ENCODE measurements around the gene DEDD2. TPM values are rescaled to one million over a fixed set of nuclear protein-coding genes. Genes with fewer than 3 reads are reported as not detected.

DEDD2 gene
- total RNA-seq, result 19.1 and 19.3 TPM in 2 replicates

GRCh38 chr19:42217520-42218437, at the start of gene DEDD2:
TSS of gene DEDD2 (minus strand) at chr19:42217677. CDS start at chr19:42217007, 670 bp downstream.

GRCh38 chr19:42254850-42255765, 37.6 kb upstream of the DEDD2 start, which contains the start of gene ERF:
TSS of gene ERF (minus strand) at chr19:42255128. CDS start at chr19:42254999, 129 bp downstream.

GRCh38 chr19:42242512-42243409, 25.3 kb upstream of the DEDD2 start, which contains the start of gene GSK3A:
TSS of gene GSK3A (minus strand) at chr19:42242602. CDS start at chr19:42242465, 137 bp downstream.

GRCh38 chr19:42219812-42220750, 2.6 kb upstream of the DEDD2 start, which contains the start of gene ZNF526:
TSS of gene ZNF526 (plus strand) at chr19:42220312. CDS start at chr19:42224404, 4,092 bp downstream.

Other genes starting within 250 kb of the DEDD2 start
- 0.05 TPM in 1 of 2 replicates, not detected in the other for gene ATP1A3, start 223.4 kb downstream of the DEDD2 start, total RNA-seq
- not detected in 2 replicates for gene GRIK5, start 147.5 kb downstream of the DEDD2 start, total RNA-seq
- gene ZNF574, start 141.5 kb downstream of the DEDD2 start, total RNA-seq, result 14.9 and 15.5 TPM in 2 replicates
- gene POU2F2, start 85.2 kb downstream of the DEDD2 start, total RNA-seq, result not detected in 2 replicates
- 5.5 and 6.6 TPM in 2 replicates for gene ZNF526, start 2.6 kb upstream of the DEDD2 start, total RNA-seq
- gene GSK3A, start 24.9 kb upstream of the DEDD2 start, total RNA-seq, result 17.0 and 17.4 TPM in 2 replicates
- gene ERF, start 37.5 kb upstream of the DEDD2 start, total RNA-seq, result 31.5 and 33.5 TPM in 2 replicates
- 49.5 and 58.0 TPM in 2 replicates for gene CIC, start 51.6 kb upstream of the DEDD2 start, total RNA-seq
- gene PRR19, start 84.5 kb upstream of the DEDD2 start, total RNA-seq, result not detected in 2 replicates
- gene PAFAH1B3, start 84.9 kb upstream of the DEDD2 start, total RNA-seq, result 12.2 and 18.7 TPM in 2 replicates
- gene TMEM145, start 95.6 kb upstream of the DEDD2 start, total RNA-seq, result not detected in 2 replicates
- gene MEGF8, start 108.0 kb upstream of the DEDD2 start, total RNA-seq, result 29.7 and 33.9 TPM in 2 replicates
- not detected in 2 replicates for gene CNFN, start 172.6 kb upstream of the DEDD2 start, total RNA-seq
- gene LIPE, start 209.7 kb upstream of the DEDD2 start, total RNA-seq, result 3.8 and 3.9 TPM in 2 replicates
- gene CXCL17, start 225.3 kb upstream of the DEDD2 start, total RNA-seq, result not detected in 2 replicates